ENCODE data around the gene NOL9. TPM values are rescaled to one million over a fixed set of nuclear protein-coding genes. Genes with fewer than 3 reads are reported as not detected.

NOL9 gene
- polyA plus RNA-seq, 10 donors = 11.0 to 23.8 (median 14.6) TPM

GRCh38 chr1:6490181-6491080 is 63.9 kb downstream of the NOL9 start:
- peak in 2 of 3 donors; percentile 57 to 69 for DNase-seq

DNA sequence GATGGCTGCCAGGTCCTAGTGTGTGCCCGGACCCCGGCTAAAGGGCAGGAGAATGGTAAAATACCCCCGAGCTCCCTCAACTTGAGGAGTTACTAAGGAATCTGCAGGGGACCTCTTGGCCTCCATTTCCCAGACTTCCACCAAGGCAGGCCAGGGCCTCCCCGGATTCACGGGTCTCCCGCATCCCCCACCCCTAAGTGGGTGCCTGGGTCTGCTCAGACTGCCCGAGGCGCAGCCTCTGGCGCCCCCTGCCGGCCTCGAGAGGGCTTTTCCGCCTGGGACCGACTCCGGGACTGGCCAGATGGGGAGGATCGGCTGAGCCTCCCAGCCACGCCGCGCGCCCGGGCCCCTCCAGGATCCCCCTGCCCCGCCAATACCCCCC is 64.5 kb downstream of the NOL9 start:
- peak in 2 of 3 donors; percentile 70 to 80 for DNase-seq

- no peak for DNase-seq
These were observed 64.9 kb downstream of the NOL9 start for GRCh38 chr1:6489383-6489765.

GRCh38 chr1:6488602-6489382 is 65.5 kb downstream of the NOL9 start:
- DNase-seq = no peak

DNA sequence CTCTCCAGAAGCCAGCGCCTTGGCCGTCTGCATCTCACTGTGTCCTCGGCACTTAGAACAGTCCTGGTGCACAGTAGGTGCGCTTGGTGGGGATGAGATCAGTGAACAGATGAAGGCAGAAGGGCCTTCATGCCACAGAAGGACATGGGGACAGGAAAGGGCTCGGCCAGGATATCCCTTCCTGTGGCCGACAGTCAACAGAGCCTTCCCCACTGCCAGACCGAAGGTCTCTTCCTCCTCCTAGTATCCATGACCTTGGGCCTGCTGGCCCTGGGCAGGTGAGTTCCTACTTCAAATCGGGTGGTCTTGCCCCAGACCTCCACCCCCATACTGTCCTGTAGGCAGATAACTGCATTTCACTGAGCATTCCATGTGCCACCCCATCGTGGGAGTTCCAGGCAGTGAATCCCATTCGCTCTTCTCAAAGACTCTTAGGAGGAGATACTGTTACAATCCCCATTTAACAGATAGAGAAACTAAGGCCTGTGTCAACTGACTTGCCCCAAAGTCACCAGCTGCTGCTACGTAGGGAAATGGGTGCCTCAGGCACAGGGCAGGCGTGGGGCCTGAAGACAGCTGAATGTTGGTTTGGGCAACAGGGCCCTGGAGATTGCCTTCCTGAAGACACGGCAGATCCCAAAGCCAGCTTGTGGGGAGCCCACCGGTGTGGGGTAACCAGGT is 66.4 kb downstream of the NOL9 start:
- DNase-seq = no peak

- peak; percentile 64 to 87 (median 79) for DNase-seq
These were observed 67.8 kb downstream of the NOL9 start for GRCh38 chr1:6486433-6487011.

- DNase-seq = no peak
These were observed 68.9 kb downstream of the NOL9 start for GRCh38 chr1:6485168-6486101.

- DNase-seq = no peak
These were observed 69.5 kb downstream of the NOL9 start for GRCh38 chr1:6484826-6485167.

DNA sequence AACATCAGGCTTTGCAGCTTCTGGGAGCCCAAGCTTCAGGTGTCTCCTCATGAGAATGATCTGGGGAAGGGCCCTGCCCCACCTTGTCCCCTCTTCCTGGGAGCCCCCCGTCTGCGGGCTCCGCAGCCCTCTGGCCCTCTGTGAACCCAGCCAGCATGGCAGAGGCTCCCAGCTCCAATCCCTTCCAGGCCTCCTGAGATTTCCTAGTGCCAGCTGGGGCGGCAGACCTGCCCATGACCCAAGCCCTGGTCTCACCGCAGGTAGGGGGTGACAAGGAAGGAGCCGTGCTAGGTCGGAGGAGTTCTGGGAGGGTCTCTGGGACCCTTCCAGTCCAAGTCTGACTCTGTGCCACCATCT is 70.6 kb downstream of the NOL9 start:
- no peak for DNase-seq

DNA sequence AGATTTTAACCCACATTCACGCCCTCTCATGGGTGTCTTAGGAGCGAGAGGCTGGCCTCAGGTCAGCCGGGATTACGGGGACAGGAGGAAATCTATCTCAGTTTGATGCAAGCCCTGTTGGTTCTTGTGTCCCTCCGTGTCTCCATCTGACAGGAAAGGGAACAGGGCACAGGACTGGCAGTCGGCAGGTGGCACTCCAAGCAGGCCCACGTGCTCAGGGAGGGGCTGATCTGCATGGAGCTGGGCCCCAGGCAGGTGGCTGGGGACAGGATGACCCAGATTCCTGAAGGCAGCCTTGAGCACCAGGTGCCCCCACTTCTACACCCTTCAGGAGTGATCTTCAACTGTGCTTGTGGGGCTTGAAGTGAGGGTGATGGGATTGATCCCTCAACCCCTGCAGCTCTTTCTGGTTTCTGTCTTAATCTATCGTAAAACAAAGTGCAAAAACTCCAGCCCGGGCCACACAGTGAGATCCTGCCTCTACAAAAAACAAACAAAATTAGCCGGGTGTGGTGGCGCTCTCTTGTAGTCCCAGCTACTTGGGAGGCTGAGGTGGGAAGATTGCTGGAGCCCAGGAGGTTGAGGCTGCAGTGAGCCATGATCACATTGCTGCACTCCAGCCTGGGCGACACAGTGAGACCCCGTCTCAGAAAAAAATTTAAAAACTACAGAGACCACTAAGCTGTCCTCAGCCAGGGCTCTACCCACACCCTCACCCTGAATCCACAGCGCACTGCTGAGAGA is 71.1 kb downstream of the NOL9 start:
- no peak for DNase-seq

GRCh38 chr1:6481820-6482219 is 72.5 kb downstream of the NOL9 start:
- no peak for DNase-seq

- no peak for DNase-seq
These were observed 77.1 kb downstream of the NOL9 start for GRCh38 chr1:6477039-6477820.

- no peak for DNase-seq
These were observed 77.8 kb downstream of the NOL9 start for GRCh38 chr1:6476483-6476882.

GRCh38 chr1:6475381-6476133 is 78.8 kb downstream of the NOL9 start:
- DNase-seq = peak in 1 of 3 donors; percentile 44

DNA sequence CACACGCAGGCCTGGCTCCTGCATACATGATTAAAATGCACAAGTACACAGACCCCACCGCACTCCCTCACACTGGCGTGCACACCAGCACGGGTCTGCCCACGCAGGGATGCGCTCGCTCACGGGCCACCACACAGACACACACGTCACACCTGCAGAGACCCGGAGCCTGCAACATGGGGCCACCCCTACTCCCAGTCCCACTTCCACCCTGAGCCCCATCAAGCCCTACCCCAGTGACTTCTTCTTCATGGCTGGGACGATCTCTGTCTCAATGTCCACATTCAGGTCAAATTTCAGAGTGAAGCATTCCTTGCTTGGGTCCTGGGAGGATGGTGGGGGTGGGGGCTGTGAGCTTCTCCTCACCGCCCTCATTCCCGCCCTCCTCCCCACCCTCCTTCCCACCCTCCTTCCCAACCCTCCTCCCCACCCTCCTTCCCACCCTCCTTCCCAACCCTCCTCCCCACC is 79.5 kb downstream of the NOL9 start:
- DNase-seq = no peak

- DNase-seq = no peak
These were observed 80.1 kb downstream of the NOL9 start for GRCh38 chr1:6473974-6474814.

DNA sequence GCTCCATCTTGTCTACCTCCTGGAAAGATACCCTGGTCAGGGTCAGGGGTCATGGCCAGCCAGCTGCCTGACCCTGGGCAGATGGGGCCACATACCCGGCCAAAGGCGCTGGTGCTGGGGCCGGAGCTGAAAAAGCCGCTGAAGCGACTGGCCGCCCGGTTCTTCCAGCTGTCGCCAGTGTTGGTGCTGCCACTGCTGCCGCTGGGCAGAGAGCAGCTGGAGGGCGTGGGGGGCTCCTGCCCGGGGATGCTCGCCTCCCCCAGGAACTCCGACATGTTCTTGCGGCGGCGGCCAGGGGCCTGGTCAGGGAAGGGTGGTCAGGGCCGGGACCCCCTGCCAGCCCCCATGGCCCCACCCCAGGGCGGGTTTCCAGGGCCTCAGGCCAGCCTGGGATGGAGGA is 81.2 kb downstream of the NOL9 start:
- DNase-seq = no peak

GRCh38 chr1:6472391-6472790 is 81.9 kb downstream of the NOL9 start:
- DNase-seq = no peak

Measured in muscle of back (tissue), 11 donors.